Stimulated activated CD8-positive, alpha-beta memory T cell treated with anti-CD3 and anti-CD28 coated beads, Interleukin-7, amount 100 ng/mL, for 4 hours (primary cell): ENCODE data around the gene YBX2.

ENCODE experiments used
- DNase-seq, 2 donors: peaks; one replicate each; pipeline ENCODE4 v3.0.0-alpha.2; 2020; ENCODE audit warnings: low read depth in 2 of 2

The YBX2 gene

DNA sequence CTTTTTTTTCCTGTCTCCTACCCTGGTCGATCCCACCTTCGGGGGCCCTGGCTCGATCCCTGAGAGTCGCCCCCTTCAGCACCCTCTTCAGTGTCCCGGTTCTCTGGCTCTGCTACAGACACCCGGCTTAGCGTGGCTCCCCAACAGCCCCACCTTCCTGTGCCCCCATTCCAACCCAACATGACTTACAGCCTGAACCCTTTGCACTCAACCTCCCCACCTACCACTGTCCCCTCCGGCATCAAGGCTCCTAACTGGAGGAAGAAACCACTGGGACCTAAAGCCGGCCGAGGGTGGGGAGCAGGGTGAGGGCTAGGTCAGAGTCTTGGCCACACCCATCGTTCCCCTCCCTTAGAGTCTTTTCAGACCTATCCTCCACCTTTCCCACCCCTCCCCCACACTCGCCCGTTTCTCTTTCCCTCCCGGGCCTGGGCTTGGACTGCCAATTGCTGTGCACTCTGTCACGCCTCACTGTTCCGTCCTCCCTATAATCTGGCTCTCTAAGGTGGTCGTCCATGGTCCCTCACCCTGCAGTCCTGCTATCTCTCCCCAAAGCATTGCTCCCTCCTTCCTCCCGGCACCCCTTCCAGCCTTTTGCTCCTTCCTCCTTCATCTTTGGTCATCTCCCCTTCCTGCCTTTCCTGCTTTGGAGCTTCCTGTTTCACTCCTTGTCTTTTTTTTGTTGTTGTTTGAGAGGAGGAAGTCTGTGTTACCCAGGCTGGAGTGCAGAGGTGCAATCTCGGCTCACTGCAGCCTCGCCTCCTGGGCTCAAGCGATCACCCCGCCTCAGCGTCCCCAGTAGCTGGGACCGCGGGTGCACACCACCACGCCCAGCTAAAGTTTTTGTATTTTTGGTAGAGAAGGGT lies 31.3 kb downstream of the YBX2 start:
- no peak for DNase-seq

DNA sequence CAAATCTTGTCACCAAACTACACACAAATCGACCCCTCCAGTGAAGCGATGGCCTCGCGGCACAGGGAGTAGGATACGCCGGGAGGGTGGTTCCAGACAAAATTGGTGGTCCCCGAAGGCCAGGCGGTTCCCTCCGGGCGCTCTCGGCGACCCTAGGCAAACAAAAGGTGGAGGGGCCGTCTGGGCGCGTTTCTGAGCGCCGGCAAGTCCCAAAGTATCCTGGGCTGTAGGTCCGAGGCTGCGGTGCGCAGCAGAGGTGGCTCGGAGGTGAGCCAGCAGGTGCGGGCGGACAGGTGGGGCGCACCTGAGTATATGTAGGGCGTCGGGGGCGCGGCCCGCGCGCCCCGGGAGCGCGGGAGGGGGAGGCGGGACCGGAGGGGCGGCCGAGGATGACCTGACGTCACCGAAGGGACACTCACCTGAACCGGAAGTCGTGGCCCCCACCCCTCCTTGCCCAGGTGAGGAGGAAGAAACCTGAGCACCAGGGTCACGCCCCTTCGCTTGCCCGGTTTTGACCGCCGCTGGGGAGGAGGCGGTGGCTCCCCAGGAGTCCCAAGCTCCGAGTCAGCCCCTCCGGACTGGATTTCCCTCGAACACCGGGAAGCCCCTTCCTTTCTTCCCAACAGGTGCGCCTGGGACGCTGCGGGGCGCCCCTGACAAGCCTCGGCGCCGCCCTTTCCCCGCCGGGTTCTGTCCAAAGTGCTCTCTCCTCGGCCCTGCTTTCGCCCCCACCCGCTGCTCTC lies 32.1 kb downstream of the YBX2 start, which contains the start of gene CLDN7:
Gene CLDN7 (minus strand): TSS at position 287 of the 743 bp plus-strand sequence. CDS start 435 bp downstream, outside the sequence.
- no peak for DNase-seq

GRCh38 chr17:7261379-7262191 lies 32.9 kb downstream of the YBX2 start:
- peak in 1 of 2 donors; percentile 62 for DNase-seq

DNA sequence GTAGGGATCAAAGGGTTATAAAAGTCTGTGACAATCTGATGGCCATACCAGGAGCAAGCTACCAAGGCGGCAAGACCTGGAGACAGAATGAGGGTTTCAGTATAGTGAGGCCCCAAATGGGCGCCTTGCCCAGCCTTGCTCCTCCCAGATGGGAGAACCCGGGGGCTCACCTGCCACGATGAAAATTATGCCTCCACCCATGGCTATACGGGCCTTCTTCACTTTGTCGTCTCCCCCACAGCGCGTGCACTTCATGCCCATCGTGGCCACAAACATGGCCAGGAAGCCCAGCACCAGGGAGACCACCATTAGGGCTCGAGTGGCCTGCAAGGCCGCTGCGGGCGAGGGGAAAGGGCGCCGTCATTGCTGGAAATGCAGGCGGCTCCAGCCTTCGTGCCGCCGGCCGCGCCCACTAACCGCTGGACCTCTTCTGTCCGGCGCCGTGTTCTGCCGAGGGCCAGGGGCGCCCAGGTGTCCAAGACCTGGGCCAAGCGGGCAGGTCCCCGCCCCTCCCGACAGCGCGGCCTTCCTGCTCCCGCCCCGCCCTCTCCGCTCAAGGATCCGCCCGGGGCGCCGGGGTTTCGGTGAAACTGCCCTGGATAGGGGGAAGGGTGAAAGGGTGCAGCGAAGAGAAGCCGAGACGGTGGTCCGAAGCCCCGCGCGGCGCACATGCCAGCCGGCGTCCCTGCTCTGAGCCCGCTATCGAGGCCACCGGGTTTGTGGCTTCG lies 33.6 kb downstream of the YBX2 start:
- peak in 1 of 2 donors; percentile 29 for DNase-seq

- DNase-seq: no peak
Measured at GRCh38 chr17:7260151-7260550, 34.3 kb downstream of the YBX2 start.

GRCh38 chr17:7259555-7259889 lies 34.9 kb downstream of the YBX2 start:
- no peak for DNase-seq

GRCh38 chr17:7258731-7259554 lies 35.5 kb downstream of the YBX2 start:
- DNase-seq: no peak

GRCh38 chr17:7256766-7257456 lies 37.5 kb downstream of the YBX2 start:
- no peak for DNase-seq

- no peak for DNase-seq
Measured at GRCh38 chr17:7254511-7254910, 39.9 kb downstream of the YBX2 start.

GRCh38 chr17:7253082-7253481 lies 41.4 kb downstream of the YBX2 start:
- no peak for DNase-seq

- DNase-seq: peak; percentile 79 to 80
Measured at GRCh38 chr17:7252176-7253043, 42.0 kb downstream of the YBX2 start, which contains the start of gene ELP5. Gene ELP5, plus strand, starts transcription at chr17:7252215. Its CDS starts 336 bp downstream, at chr17:7252551.

DNA sequence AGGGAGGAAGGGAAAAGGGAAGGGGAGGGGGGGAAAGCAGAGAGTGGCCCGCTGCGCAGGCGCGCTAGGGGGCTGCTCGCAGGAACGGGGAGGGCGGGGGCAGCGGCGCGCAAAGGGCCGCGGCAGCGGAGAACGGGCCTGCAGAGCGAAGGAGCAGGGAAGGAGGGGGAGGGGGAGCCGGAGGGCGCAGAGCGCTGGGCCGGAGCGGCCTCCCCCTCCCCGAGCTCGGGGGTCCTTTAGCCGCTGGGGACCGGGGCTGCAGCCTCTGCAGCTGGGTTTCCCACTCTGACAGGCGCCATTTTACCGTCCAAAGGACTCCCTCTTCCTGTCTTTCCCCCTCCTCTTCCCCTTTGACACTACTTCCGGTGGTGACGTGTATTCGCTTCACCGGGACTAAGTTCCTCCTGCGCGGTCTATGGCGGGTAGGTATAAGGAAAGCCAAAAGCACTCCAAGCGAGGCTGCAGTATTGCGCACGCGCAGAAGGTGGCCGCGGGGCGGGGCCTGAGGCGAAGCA lies 42.7 kb downstream of the YBX2 start, which contains the start of gene CTDNEP1:
Gene CTDNEP1 (minus strand): TSS at position 74 of the 515 bp plus-strand sequence. CDS start 438 bp downstream, outside the sequence.
- DNase-seq: peak; percentile 97 to 99

DNA sequence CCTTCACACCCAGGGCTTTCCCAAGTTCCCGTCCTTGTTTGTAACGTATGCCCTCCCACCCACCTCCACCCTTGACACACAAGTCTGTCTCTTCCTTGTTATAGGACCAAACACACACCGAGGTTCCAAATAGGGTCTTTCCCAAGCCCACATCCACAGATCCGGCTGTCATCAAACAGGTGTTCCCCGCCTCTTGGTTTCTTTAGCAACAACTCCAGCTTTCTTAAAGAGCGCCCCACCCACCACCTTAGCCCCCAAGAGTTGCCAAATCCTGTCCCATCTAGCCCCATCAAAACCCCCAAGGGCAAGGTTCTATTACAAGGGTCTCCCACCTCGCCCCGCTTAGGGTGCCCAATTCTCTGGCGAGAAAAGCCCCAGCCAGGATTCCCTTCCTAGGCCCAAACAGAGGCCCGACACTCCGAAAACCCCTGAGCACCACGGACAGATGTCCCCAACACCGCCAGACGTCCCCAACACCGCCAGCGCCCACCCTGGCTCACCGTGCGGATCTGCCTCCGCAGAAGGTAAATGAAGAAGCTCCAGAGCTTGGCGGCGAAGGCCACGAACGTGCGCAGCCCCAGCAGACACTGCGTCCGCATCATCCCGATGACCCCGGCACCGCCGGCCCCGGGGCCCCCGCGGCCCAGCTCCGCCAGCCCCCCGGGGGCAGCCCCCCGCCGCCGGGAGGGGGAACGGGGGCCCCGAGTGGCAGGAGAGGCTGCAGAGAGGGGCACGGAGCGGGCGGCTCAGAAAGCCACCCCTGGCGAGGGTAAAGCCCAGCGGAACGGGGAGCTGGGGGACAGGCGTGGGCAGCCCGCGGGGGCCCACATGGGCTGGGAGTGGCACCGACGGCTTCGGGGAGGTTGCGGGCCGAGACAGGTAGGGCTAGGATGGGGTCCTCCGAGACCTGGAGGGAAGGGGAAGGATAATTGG lies 43.5 kb downstream of the YBX2 start:
- no peak for DNase-seq

DNA sequence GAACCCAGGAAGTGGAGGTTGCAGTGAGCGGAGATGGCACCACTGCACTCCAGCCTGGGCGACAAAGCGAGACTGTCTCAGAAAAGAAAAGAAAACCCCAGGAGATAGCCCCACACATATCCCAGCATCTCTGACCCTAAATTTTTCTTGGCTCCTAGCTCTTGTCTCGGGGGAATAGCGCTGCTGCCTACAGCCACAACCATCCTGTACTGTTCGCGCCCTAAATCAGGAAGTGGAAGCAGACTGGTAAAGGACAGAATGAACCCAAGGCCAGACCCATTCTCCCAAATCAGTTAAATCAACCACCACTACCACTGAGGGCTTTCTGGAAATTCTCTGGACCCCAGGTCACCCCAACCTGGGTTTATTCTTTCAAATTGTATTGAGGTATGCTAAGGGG lies 44.6 kb downstream of the YBX2 start:
- DNase-seq: no peak

- no peak for DNase-seq
Measured at GRCh38 chr17:7249214-7249613, 45.2 kb downstream of the YBX2 start.

GRCh38 chr17:7248796-7249195 lies 45.6 kb downstream of the YBX2 start:
- no peak for DNase-seq

- DNase-seq: no peak
Measured at GRCh38 chr17:7246779-7247178, 47.7 kb downstream of the YBX2 start.
